Parathyroid adenoma (tissue), 2 donors: Measurements from ENCODE around the gene CSMD2.

ENCODE experiments used
- H2AFZ ChIP-seq: fragments of 300-600 bp; sonication (generic); one replicate; pipeline ENCODE4 v1.7.0; 2017; ENCODE audit warnings: antibody characterized with exemption, mild to moderate bottlenecking
- H3K27ac ChIP-seq: fragments of 300-600 bp; sonication (generic); one replicate; pipeline ENCODE4 v1.7.0; 2017
- H3K27me3 ChIP-seq: fragments of 300-600 bp; sonication (generic); one replicate; pipeline ENCODE4 v1.7.0; 2017; ENCODE audit warnings: low read length; ENCODE audit not compliant: control insufficient read depth, insufficient read depth
- H3K36me3 ChIP-seq: fragments of 300-600 bp; sonication (generic); one replicate; pipeline ENCODE4 v1.7.0; 2017; ENCODE audit warnings: low read length; ENCODE audit not compliant: control insufficient read depth, insufficient read depth
- H3K4me1 ChIP-seq: fragments of 300-600 bp; sonication (generic); one replicate; pipeline ENCODE4 v1.7.0; 2017; ENCODE audit warnings: control low read depth
- H3K4me2 ChIP-seq: fragments of 300-600 bp; sonication (generic); one replicate; pipeline ENCODE4 v1.7.0; 2017; ENCODE audit warnings: low read length
- H3K4me3 ChIP-seq: fragments of 300-600 bp; sonication (generic); one replicate; pipeline ENCODE4 v1.7.0; 2017; ENCODE audit warnings: low read depth, low read length
- H3K79me2 ChIP-seq: fragments of 300-600 bp; sonication (generic); one replicate; pipeline ENCODE4 v1.7.0; 2017; ENCODE audit warnings: control low read depth
- H3K9ac ChIP-seq: fragments of 300-600 bp; sonication (generic); one replicate; pipeline ENCODE4 v1.7.0; 2017; ENCODE audit warnings: mild to moderate bottlenecking
- H3K9me3 ChIP-seq: fragments of 300-600 bp; sonication (generic); one replicate; pipeline ENCODE4 v1.7.0; 2017; ENCODE audit warnings: low read length; ENCODE audit not compliant: control insufficient read depth
- TF ChIP-seq, protein P1 (sequence below): fragments of 300-600 bp; sonication (generic); IDR thresholded peaks from one replicate; pipeline ENCODE4 v1.7.0; 2017; ENCODE audit warnings: antibody characterized with exemption, mild to moderate bottlenecking
- donor health status: primary hyperparathyroidism.

The CSMD2 gene

DNA sequence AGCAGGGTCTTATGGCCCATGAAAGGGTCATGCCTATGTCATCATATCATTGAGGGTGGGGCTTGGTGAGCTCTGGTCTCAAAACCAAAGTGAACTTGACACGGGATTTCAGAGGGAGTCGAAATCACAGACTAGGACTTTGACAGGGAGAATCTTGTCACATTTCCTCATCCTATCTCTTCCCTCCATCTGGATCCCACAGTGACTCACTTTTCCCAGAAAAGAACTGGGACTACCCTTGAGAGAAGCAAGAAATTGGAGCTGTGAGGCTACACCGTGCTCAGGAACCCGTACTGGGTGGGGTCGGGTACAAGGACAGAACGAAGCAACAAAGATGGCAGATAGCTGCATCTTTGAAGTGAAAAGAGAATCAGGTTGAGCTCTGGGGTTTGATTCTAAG, 623.1 kb downstream of the CSMD2 start:
- TF ChIP-seq, protein P1, sequence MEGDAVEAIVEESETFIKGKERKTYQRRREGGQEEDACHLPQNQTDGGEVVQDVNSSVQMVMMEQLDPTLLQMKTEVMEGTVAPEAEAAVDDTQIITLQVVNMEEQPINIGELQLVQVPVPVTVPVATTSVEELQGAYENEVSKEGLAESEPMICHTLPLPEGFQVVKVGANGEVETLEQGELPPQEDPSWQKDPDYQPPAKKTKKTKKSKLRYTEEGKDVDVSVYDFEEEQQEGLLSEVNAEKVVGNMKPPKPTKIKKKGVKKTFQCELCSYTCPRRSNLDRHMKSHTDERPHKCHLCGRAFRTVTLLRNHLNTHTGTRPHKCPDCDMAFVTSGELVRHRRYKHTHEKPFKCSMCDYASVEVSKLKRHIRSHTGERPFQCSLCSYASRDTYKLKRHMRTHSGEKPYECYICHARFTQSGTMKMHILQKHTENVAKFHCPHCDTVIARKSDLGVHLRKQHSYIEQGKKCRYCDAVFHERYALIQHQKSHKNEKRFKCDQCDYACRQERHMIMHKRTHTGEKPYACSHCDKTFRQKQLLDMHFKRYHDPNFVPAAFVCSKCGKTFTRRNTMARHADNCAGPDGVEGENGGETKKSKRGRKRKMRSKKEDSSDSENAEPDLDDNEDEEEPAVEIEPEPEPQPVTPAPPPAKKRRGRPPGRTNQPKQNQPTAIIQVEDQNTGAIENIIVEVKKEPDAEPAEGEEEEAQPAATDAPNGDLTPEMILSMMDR = no peak
- Histone ChIP-seq H3K36me3 (no peaks in the 10 kb centered on the region), H3K4me3 (no peak overlapping the region), H3K27ac (no peak overlapping the region), H3K9me3 (no peaks in the 10 kb centered on the region), H3K27me3 (no peaks in the 10 kb centered on the region), H3K4me1 (no peaks in the 10 kb centered on the region), H2AFZ (no peak overlapping the region), H3K4me2 (no peak overlapping the region), H3K9ac (no peak overlapping the region), H3K79me2 (no peaks in the 10 kb centered on the region)

DNA sequence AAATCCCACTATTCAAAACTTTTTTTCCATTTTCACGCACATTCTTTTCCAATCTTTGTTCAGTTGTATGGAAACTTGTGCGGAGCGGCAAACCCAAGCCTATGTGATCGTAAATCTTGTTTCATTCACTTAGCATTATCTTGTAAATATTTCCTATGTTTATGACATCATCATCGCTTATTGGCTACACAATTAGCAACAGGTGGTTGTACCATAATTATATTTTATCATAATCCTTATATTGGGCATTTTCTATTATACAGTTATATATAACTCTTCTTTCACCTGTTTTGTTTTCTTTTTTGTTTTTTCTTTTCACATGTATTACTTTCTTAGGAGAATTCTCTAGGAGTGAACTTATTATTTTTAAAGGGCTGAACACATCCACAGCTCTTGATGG, 627.1 kb downstream of the CSMD2 start:
- Histone ChIP-seq H3K27me3 (no peaks in the 10 kb centered on the region), H3K4me1 (no peaks in the 10 kb centered on the region), H3K79me2 (no peaks in the 10 kb centered on the region), H3K27ac (no peak overlapping the region), H3K4me2 (no peak overlapping the region), H3K9me3 (no peaks in the 10 kb centered on the region), H2AFZ (no peak overlapping the region), H3K36me3 (no peaks in the 10 kb centered on the region), H3K4me3 (no peak overlapping the region), H3K9ac (no peak overlapping the region)
- TF ChIP-seq, protein P1 = no peak

DNA sequence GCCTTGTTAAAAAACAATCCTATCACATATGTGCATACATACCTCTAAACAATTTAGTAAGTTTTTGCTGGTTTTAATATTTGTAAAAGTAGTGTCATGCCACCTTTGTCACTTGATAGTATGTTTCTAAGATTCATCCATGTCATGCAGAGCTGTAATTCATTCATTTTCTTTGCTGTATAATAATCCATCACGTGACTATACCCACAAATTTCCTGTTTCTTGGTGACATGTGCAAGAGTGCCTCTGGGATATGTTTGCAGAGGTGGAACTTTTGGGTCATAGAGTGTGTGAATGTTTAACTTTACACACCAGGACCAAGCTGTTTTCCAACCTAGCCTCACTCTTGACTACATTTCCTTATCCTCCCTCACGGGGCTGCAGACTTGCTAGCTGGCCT, 629.7 kb downstream of the CSMD2 start:
- TF ChIP-seq, protein P1 = no peak
- no peaks in the 10 kb centered on the region for H3K79me2 ChIP-seq
- no peak overlapping the region for H2AFZ ChIP-seq
- no peak overlapping the region for H3K4me2 ChIP-seq
- H3K27me3 ChIP-seq = no peaks in the 10 kb centered on the region
- H3K36me3 ChIP-seq = no peaks in the 10 kb centered on the region
- H3K4me3 ChIP-seq = no peak overlapping the region
- no peak overlapping the region for H3K9ac ChIP-seq
- no peaks in the 10 kb centered on the region for H3K4me1 ChIP-seq
- no peaks in the 10 kb centered on the region for H3K9me3 ChIP-seq
- no peak overlapping the region for H3K27ac ChIP-seq

DNA sequence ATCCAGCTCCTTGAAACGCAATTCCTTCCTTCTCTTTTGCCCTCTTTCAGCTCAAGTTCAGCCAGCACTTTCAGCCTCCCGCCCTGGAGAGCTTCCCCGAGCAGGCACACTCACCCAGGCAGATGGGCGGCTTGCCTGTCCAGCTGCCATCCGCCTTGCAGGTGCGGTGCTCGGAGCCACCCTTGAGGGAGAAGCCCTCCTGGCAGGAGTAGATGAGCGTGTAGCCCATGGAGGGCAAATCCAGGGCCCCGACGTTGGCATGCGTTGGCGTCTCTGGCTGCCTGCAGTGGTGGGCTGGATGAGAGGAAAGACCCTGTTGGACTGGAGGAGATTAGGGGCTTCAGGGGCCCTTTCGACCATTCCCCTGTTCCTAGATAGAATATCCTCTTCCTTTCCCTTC, 632.1 kb downstream of the CSMD2 start:
- TF ChIP-seq, protein P1 = no peak
- H3K9ac ChIP-seq = no peak overlapping the region
- no peak overlapping the region for H3K27ac ChIP-seq
- no peak overlapping the region for H3K4me2 ChIP-seq
- no peak overlapping the region for H3K4me3 ChIP-seq
- no peak overlapping the region for H2AFZ ChIP-seq
- H3K79me2 ChIP-seq = no peaks in the 10 kb centered on the region
- H3K9me3 ChIP-seq = no peaks in the 10 kb centered on the region
- H3K4me1 ChIP-seq = no peaks in the 10 kb centered on the region
- H3K36me3 ChIP-seq = no peaks in the 10 kb centered on the region
- H3K27me3 ChIP-seq = no peaks in the 10 kb centered on the region

DNA sequence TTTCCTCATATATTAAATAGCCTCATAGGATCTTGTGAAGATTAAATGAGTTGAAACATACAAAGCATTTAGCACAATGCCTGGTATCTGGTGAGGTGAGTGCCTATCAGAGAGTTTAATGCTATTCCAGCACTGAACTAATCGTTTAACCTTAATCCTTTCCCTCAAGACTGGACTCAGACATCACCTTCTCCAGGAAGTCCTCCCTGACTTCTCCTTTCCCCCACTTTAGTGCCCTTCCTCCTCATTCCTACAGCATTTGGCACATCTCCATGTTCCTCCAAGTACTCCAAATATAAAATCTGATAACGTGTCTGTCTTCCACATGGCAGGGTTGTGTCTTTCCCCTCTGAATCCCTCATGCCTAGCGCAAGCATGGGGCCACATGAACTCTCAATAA, 632.8 kb downstream of the CSMD2 start:
- Histone ChIP-seq H3K9ac (no peak overlapping the region), H3K27me3 (no peaks in the 10 kb centered on the region), H2AFZ (no peak overlapping the region), H3K79me2 (no peaks in the 10 kb centered on the region), H3K27ac (no peak overlapping the region), H3K36me3 (no peaks in the 10 kb centered on the region), H3K4me2 (no peak overlapping the region), H3K4me1 (no peaks in the 10 kb centered on the region), H3K4me3 (no peak overlapping the region), H3K9me3 (no peaks in the 10 kb centered on the region)
- TF ChIP-seq, protein P1 = no peak
